NK-92 (cell line): ENCODE measurements around the gene SGCD.

Experiments used
- DNase-seq: peaks from one replicate; lab custom pipeline; 2025; ENCODE audit not compliant: unreplicated experiment; lab: John Stamatoyannopoulos, UW

The SGCD gene

GRCh38 chr5:156755421-156756087 is 428.6 kb downstream of the SGCD start:
- DNase-seq: no peak

DNA sequence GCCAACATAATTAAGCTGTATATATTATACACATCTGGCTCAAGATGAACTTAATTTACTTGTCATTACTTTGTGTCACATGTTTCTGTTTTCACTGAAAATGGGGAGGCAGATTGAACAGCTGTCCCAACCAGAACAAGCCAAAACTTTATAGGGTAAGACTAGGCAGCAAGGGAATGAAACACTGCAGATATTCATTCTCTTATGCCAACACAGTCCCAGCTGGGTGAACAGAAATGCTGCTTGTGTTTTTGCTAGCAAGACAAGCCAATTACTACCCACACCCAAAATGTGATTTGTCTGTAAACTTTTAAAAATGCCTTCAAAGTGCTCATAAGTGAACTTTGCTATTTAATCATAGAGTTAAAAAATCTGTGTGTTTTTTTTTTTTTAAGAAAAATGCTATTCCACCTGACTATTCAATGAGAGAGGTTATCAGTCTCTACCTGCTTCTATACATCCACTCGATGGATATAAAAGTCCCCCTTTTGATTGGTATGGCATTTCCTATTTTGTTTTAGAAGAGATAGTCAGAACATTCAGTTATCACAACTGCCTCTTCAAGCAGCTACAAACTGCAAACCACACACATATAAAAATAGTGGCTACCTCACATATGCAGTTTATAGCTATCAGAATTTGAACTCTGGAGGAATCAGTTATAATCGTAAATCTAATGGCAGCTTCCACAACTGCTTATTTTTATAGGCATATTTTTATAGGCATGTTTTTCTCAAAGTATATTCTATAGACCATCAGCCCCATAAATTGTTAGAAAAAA is 431.2 kb downstream of the SGCD start:
- no peak for DNase-seq

DNA sequence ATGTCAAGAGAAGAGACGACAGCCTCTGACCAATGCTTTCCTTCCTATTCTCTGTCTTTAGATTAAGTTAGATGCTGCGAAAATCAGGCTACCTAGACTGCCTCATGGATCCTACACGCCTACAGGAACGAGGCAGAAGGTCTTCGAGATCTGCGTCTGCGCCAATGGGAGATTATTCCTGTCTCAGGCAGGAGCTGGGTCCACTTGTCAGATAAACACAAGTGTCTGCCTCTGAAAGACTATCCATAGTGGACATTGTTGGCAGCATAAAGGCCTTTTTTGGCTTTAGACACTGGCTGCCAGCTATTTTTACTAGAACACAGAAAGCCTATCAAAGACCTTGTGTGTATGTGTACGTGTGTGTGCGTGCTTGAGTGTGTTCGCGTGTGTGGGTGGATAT is 432.2 kb downstream of the SGCD start:
- DNase-seq: no peak

GRCh38 chr5:156762771-156763170 is 435.8 kb downstream of the SGCD start:
- no peak for DNase-seq

GRCh38 chr5:156764176-156764971 is 437.4 kb downstream of the SGCD start:
- no peak for DNase-seq

- DNase-seq: no peak
Observed at GRCh38 chr5:156774273-156774672, 447.3 kb downstream of the SGCD start.

- DNase-seq: no peak
Observed at GRCh38 chr5:156778139-156778706, 451.3 kb downstream of the SGCD start.

GRCh38 chr5:156778752-156779151 is 451.8 kb downstream of the SGCD start:
- no peak for DNase-seq

DNA sequence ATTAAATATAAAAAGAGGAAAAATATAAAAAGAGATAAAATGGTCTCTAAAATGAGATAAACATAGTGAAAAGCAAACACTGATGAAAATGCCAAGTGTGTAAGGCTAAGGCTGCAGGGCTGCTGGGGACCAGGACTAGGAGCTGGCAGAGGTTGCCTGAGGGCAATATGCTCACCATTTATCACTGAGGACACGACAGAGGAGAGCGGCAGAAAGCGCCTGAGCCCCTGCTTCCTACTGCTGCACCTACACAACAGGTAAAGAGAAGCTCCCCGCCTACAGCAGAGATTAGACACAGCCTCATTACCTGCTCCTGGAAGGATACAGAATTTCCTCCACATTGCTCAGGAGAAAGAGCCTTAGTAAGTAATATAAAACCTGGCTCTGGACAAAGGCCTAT is 452.5 kb downstream of the SGCD start:
- no peak for DNase-seq

- DNase-seq: no peak
Observed at GRCh38 chr5:156783092-156783491, 456.1 kb downstream of the SGCD start.

DNA sequence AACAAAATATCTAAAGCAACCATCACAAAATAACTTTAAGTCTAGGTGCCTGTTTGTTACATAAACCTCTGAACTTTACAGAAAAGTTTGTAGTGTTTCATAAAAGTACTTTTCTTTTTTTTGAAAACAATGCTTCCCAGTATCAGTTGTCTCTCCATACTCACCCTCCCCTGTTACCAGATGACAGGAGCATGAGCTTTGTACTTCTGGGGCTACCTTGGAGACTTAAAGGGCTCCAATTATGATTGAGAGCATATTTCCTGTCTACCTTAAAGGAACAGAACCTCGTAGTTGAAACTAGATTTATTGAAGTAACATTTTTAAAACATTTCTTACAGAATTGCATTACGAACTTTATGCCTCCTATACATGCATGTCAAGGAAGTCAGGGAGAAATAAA is 467.7 kb downstream of the SGCD start:
- no peak for DNase-seq

DNA sequence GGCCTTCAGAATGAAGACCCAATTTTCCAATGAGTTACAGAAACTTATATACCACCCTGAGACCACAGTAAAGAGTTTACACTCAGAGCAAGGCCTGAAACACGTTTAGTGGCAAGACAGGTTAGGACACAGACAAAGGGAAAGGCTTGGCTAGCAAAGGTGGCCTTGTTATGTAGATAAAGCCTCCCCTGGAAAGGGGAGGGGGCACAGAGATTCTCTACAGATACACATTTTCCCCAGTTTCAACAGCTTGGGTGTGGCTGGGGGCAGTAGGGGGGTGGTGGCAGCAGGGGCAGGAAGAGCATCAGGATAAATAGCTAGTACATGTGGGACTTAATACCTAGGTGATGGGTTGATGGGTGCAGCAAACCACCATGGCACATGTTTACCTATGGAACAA is 471.2 kb downstream of the SGCD start:
- no peak for DNase-seq

GRCh38 chr5:156799171-156799570 is 472.2 kb downstream of the SGCD start:
- no peak for DNase-seq

DNA sequence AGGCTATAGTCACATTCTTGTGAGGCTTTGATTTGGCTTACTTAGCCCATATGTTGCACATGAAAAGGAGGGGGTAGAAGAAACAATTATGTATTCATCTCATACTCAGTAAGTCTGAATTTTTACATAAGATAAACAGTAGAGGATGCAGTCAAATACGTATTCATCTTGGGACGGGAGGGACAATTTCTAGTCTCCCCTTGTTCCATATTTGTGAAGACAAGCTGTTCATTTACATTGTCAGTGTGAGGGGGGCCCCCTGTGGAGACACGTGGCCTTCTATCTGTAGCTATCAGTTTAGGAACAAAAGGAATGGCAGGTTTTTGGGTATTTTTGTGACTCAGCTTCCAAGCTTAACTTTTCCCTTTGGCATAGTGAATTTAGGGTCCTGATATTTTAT is 474.0 kb downstream of the SGCD start:
- DNase-seq: no peak

- DNase-seq: no peak
Observed at GRCh38 chr5:156802501-156802900, 475.5 kb downstream of the SGCD start.

GRCh38 chr5:156803404-156803803 is 476.4 kb downstream of the SGCD start:
- DNase-seq: no peak

DNA sequence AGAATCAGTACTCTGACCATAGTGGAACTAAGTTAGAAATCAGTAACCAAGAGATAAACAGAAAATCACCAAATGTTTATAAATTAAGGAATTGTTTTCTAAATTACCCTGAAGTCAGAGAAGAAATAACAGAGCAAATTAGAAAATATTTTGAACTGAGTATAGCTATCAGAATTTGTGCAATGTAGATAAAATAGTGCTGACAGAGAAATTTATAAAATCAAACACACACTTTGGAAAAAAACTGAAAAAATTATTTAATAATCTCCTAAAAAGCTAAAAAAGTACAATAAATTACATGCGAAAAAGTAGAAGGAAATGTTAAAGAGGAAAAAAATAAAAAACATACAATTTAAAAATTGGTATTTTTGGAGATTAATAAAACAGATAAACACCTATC is 486.0 kb downstream of the SGCD start:
- no peak for DNase-seq

GRCh38 chr5:156815988-156816599 is 489.1 kb downstream of the SGCD start:
- no peak for DNase-seq
